Activated CD4-positive, alpha-beta T cell treated with anti-CD3 and anti-CD28 coated beads, Interleukin-2, amount 50 U/mL, for 16 hours (primary cell): ENCODE measurements around the gene EVC2.
"Not testable (repeated sequence)": the region's sequence is repeated elsewhere in the genome, so short reads cannot be mapped to it uniquely, and the experiment has no call there.

ENCODE experiments used
- DNase-seq: peaks from one replicate; pipeline ENCODE4 v3.0.0-alpha.2; 2020

Gene EVC2

DNA sequence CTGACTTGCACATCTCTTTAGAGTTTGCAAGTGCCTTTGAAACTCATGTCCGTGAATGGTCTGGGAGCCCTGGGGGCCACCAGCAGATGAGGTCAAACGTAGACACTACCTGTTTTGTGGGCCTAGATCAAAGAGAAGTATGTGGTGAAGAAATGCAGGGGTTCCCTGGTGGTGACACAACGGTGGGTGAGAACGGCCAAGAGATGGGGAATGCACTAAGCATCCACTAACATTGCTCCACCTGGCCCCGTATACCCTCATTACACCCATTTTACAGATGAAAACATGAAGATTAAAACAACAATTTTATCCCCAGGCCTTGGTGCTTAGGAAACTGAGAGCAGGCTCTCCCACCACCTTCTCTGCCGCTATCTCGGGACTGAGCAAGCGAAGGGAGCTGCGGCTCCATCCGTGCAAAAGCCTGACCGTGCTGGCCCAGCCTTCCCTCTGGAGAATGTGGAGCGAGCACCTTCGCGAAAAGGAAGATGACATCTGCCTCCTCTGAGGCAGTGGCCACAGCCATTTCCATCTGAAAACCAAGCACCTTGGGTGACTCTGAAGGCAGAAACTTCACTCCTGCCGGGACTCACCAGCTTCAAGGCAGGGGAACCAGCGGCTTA, 91.9 kb downstream of the EVC2 start:
- DNase-seq, result no peak

DNA sequence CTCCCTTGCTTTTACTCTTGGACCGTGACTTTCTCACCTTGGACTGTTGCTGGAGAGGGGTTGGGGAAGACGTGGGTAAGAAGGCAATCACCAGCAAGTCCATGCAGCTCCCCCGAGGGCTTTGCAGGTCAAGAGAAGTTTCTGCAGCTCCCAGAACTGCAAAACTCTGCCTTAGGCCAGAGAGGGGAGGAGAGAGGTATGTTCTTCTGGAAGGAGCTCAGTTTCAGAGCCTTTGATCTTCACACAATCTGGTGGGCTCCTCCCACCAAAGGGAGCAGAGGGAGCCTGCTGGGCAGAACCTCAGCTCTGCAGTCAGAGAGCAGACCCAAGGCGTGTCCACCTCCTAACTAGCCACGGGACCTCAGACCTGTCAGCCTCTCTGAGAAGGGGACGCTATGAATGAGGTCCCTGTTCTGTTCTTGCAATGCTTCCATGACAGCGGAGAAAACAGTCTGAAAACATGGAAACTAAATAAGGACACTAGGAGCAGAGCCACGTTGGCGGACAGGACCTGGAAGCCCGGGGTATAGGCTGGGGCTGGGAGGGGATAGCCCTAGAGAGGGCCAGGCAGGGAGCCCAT, 92.8 kb downstream of the EVC2 start:
- no peak for DNase-seq

DNA sequence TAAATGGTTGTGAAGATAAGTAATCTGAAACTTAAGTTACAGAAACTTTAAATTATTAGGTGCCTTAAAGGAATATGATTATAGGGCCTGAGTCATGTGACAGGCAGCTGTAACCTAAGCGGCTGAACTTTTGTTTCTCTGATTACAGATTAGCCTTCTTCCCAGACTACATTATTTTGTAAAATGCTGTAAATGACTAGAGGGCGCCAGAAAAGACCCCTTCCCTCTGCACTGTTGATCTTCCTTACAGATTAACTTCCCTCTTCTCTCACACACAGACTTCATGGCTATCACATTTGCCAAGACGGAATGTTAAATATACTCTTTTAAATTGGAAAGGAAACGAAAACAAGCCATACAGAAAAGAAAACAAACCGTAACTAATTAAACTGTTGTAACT, 96.6 kb downstream of the EVC2 start:
- no peak for DNase-seq

DNA sequence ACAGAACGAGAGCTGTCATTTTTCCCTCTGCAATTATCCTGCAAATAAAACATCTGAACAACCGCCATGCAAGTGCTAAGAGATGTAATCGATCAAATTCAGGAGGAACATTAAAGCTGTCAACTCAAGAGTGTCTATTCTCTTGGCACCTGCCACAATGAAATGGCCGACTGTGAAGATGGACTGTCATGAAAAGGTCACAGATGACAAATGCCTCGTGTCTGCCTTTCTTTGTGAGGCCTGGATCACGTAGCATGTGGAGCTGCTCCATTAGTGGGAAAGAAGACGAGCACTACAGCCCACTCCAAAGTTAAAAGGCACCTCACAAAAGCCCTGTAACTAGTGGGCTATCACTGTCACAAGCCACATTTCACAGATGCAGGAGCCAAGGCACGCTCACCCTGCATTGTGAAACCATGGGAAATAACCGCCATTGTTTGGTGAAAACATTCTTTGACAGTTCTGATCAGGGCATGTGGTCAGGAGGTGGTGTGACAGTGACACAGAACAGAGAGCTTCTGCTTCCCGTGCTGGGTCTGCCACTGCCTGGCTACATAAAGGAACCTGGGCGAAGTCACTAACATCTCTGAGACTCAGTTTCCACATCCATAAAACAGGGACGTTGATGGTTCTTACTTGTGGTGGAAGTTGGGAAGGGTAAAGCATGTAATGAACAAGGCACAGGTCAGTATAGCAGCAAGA, 98.9 kb downstream of the EVC2 start:
- no peak for DNase-seq

DNA sequence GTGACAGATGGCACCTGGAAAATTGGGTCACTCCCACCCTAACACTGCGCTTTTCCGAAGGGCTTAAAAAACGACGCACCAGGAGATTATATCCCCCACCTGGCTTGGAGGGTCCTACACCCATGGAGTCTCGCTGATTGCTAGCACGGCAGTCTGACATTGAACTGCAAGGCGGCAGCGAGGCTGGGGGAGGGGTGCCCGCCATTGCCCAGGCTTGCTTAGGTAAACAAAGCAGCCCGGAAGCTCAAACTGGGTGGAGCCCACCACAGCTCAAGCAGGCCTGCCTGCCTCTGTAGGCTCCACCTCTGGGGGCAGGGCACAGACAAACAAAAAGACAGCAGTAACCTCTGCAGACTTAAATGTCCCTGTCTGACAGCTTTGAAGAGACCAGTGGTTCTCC, 114.5 kb downstream of the EVC2 start:
- DNase-seq, result not testable (repeated sequence)

DNA sequence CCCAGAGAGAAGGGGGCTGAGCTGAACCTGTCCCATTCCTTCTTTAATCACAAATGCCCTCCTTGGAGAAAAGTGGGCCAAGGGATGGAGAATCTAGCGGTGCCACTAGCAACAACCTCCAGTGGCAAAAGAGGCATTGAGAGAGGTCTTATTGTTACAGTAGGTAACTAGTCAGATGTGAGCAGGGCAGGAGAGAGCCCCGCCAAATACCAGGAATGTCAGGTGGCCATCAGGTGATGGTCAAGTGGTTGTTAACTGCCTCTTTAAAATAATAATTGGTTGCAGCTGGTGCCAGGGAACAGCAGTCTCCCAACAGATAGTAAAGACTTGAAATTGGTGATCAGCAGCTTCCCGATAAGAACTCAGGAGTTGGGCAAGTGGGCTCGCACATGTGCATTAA, 116.1 kb downstream of the EVC2 start:
- no peak for DNase-seq

DNA sequence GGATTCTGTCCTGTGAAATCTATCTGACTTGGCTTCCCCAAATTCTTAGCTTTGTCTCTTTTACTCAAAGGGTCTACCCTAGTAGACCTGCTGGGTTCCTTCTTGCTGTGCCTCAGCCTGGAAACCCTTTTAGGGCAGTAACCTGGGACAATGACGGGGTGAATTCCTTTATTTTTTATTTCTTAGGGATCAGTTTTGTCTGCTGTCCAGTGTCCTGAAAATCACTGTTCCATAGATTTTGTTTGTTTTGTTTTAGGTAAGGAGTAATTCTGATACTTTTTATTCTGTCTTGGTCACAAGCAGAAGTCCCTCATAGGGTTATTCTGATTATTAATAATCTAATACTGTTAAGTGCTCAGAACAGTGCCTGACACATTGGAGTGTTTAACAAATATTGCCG, 118.9 kb downstream of the EVC2 start:
- no peak for DNase-seq

DNA sequence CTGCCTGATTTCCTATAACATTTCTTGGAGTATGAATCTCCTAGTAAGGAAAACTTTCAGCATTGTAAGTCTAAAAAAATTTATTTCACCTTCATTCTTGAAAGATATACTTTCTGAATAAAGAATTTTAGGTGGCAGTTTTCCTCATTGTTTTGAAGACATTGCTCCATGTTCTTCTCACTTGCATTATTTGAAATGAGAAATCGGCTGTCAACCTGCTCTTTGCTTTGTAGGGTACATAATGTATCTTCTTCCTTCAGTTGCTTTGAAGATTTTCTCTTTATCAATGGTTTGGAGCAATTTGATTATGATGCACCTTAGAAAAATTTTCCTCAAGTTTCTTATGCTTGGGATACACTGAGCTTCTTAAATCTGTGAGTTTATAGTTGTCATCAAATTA, 120.3 kb downstream of the EVC2 start:
- no peak for DNase-seq

DNA sequence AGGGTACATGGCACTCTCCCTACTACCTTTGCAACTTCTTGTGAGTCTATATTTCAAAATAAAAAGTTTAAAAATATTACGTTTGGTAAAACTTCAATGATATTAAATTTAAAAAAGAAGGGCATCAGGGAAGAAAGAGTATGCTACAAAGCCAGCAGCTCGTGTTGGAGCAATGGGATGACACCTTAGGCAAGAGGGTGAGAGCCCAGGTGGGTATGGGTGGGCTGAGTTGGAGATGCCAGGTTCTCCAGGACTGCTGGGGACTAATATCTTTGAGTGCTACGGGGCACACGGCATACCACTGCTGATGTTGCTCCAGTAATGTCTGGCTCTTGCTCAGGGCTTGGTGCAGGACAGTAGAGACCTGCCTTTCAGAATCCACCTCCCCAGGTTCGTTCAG, 132.4 kb downstream of the EVC2 start:
- no peak for DNase-seq

DNA sequence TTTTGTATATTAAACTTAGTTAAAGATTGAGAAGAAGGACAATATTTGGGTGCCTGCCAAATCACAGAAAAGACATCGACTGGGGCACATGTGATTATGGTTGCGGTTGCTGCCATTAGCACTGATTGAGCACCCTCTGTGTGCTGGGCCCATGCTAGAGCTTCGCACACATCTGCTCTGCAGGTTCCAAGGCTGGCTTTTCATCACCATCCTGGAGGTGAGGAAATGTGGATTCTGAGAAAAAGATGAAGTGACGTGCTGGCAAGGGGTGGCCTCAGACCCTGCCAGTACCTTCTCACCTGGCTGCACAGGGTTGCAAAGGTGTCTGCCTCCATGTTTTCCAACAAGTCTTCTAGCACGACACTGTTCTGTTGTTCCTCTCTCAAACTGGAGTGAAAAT, 134.0 kb downstream of the EVC2 start:
- DNase-seq, result no peak

DNA sequence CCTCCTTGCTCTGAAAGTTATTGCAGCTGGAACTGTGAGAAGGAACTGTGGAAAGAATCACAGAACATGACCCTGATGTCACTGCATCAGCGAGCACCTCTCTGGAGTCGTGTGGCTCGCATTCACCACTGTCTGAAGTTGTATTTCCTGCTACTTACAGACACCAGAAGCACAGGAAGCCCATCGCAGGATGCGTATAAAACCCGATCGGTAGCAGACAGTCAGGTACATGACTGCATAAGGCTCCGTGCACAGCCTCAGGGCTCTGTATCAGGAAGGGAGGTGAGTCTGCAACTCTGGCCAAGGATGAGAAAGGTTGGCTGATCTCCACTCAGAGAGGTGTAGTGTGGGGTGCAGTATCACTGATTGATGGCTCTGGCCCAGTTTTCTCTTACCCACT, 134.4 kb downstream of the EVC2 start:
- no peak for DNase-seq

DNA sequence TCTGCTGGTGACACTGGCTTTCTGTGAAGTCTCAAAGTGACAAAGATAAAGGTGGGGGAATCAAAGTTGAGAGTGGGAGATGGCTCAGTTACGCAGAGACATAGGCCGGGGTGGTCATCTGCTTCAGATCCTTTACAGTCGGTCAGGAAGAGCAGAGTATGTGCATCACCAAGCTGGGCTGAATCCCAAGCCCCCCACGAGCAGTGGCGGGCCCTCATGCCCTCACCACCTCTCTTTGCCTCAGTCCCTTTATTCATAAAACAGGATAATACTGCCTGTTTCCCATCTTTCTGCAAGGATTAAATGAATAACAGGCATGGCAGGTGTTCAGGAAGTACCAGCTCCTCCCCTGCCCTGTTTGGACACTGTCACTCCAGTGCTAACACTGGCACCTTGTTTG, 135.6 kb downstream of the EVC2 start:
- DNase-seq, result no peak

DNA sequence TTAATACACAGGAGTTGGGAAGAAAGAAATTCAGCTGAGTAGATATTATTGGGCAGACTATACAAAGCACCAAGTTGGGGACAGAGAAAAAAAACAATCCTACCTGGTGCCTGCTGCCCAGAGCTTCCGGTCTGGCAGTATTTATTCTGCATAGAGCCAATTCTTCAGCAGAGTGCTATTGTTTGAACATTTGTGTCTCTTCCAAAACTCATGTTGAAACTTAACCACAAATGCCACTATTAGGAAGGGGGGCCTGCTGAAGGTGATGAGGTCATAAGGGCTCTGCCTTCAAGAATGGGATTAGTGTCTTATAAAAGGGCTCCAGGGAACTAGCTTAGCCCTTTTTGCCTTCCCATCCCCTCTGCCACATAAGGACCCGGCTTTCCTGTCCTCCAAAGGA, 136.2 kb downstream of the EVC2 start:
- DNase-seq, result no peak

DNA sequence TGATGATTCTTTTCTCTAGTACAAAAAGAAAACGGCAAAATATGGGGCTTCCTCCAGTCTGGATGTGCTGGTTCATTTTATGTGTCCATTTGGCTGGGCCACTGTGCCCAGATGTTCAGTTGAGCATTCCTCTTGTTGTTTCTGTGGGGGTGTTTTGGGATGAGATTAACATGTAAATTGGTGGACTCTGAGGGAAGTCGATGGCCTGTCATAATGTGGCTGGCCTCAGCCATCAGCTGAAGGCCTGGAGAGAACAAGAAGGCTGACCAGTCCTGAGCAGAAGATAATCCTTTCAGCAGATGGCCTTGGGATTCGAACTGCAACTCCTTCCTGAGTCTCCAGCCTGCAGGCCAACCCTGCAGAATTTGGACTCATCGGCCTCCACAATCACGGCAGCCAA, 136.7 kb downstream of the EVC2 start:
- DNase-seq, result no peak

DNA sequence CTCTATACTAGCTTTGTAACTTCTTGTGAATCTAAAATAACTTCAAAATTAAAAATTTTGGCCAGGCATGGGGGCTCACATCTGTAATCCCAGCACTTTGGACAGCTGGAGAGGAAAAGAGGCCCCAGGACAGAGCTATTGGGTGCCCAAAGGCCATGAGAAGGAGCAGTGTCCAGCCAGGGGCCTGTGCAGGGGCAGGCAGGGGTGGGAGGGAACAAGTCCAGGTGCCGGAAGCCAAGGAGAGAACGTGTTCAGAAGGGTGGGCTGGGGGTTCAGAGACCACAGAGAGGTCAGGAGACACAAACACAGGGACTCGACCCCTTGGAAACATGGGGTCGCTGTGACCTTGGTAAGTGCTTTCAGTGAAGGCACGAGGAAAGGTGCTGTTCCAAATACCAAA, 138.9 kb downstream of the EVC2 start:
- no peak for DNase-seq

DNA sequence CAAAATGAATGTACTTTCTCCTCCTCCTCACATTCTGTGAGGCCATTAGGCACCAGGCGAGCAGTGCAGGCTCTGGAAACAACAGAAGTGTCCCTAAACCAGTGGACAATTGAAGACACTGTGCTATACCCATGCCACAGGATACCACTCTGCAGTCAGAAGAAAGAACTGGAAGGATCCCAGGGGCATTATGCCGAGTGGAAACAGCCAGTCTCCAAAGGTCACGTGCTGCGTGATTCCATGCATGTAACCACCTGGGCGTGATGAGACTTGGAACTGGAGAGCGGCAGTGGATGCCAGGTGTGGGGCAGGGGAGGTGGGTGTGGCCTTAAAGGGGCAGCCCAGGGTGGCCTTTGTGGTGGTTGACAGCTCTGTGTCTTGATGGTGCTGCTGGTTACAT, 139.4 kb downstream of the EVC2 start:
- no peak for DNase-seq

DNA sequence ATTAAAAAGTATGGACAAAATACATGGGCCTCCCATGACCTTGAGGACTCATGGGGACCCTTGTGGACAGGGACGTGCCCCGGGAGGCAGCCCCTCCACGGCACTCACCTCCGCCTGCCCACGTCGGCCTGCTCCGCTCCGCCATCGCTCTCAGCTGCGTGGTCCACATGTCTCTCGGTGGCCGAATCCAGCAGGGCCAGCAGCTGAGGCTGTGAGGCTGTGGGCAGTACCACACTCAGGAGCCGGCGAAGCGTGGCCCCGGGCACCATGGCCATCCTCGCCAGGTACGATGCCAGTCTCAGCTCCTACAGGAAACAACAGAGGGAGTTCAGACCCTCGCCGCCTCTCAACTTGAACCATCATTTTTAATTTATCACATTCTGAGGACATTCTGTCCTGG, 140.0 kb downstream of the EVC2 start:
- no peak for DNase-seq

DNA sequence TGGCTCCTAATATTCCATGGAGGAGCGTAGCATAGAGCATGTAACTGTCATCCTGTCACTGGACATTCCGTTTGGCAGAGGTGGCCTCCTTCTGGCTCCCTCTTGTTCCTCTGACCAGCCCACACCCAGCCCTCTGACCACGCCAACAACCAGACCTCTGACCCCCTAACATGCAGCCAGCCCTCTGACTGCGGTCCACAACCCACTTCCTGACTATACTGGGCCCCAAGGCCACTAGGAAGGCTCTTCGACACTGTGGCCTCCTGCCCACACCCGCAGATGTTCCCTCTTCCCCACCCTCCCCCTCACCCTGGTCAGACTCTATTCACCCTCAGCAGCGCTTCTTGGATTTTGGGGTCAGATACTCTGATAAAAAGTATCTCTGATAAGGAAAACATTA, 141.4 kb downstream of the EVC2 start:
- DNase-seq, result no peak

DNA sequence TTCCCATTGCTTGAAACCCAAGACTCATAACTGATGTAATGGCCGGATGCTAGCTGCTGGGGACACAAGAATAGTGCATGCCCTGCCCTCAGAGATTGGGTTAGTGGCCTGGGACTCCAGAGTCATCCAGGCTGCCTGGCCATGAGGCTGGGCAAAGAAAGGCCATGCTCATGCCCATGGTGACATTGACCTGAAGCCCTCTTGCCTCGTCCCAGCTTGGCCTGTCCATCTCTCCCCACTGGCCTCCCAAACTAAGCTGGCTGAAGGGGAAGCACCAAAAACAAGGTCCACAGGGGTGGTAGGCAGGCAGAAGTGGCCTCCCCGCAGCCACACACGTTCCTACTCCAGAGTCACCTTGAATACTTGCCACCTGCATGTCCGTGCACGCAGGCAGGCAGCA, 141.8 kb downstream of the EVC2 start:
- no peak for DNase-seq

DNA sequence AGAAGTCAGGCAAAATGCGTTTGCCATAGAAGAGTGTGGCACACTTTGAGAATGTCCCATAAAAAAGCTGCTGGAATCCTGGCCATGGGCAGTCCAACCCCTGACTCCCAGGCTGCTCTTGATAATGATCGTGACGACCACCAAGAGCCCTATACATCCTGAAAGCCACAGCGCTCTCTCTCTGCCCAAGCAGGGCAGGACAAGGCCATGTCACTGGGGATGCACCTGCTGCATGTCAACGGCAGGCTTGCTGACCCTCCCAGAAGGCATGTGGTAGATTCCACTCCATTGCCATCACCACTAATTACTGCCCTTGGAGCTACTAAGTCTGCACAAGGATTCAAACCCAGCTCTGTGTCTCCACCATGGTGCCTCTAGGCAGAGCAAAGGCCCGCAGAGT, 144.5 kb downstream of the EVC2 start:
- DNase-seq, result no peak

DNA sequence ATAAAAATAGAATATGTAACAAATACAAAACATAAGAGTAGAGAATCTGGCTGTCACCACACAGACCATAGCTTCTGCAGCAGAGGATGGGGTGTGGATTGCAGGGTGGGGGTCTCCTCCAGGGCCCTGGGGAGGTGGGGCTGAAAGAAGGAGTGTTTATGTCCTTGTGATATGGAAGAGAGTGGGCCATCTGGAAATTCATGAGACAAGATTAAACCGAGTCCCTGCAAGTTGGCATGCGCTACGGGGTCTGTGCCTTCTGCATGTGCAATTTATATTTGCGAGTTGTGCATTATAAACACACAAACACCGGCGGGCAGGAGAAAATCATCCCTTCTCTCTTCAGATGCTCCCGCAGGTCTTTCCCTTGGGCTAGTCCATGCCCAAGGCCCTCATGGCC, 145.9 kb downstream of the EVC2 start:
- DNase-seq, result no peak

DNA sequence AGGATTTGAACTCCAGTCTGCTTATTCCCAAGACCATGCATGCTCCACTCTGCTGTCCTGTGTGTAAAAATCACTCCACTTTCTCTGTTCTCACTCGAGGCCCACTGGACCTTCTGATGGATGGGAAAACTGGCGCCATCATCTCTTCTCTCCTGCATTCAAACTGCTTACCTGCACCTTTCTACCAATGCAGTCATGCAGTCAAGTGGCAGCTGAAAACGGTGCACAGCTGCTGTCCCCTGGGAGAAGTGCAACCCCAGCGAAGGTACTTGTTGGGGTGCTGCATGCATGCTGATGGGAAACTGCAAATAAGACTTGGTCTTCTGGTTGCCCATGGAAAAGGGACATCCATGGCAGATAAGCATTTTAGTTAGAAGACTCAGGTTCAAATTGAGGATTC, 147.1 kb downstream of the EVC2 start:
- DNase-seq, result no peak

DNA sequence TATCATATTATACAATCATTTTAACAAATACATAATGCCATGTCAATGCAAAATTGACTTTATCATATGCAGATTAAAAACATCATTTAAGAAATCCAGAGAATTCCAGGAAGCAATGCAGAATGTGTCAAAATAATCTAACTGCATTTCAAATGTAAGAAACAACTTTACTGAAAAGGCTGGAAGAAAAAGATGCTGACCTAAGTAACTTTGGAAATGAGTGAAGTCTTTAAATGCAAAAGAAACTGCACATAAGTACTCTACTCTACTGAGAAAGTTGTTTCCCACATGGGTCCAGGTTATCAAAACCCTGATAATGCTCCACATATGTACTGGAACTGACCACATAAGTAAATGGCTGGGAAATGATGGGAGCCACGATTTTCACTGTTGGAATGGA, 149.9 kb downstream of the EVC2 start:
- DNase-seq, result no peak

DNA sequence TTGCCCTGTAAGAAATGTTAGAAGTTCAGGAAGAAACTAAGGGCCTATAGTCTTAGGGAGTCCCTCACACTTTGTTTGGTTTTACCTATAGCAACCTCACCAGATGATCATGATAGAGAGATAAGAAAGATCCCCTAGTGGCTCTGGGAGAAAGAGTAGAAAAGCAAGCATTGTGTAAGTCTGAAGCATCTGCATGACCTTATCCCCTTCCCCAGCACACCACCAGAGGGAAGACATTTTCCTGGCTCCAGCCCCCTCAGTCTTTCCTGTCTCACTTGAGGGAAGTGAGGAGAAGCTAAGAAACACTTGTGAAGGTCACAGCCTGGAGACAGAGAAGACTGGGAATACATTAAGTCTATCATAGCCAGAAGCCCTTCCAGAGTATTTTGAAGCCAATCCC, 154.0 kb downstream of the EVC2 start:
- DNase-seq, result no peak

DNA sequence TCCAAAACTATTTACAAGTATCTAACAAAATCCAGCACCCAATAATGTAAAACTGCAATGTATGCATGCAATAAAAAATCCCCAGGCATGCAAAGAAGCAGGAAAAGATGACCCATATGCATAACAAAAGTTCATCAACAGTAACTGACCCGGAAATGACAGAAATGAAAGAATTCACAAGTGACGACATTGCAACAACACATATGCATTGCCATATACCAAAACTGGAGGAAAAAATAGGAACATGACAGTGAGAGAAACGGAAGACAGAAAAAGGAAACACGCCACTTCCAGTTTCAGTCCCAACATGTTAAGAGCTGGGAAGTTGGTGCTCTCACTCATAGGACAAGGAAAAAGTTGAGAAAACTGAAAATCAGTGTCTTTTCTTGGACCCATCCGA, 154.6 kb downstream of the EVC2 start:
- no peak for DNase-seq
